Measurements from ENCODE around the gene MAPK14. TPM values are rescaled to one million over a fixed set of nuclear protein-coding genes. Genes with fewer than 3 reads are reported as not detected.
"Not testable (repeated sequence)": the region's sequence is repeated elsewhere in the genome, so short reads cannot be mapped to it uniquely, and the experiment has no call there.

MAPK14 gene
- 34.0 TPM for polyA plus RNA-seq (ENCODE audit: insufficient read length)

- peak; percentile 100 for DNase-seq (ENCODE audit: low read depth)
These were observed at the start of gene MAPK14 for GRCh38 chr6:36027501-36028087. MAPK14 (plus strand) TSS chr6:36027808; CDS start chr6:36028158, 350 bp downstream.

GRCh38 chr6:35980126-35980525 lies 47.5 kb upstream of the MAPK14 start:
- not testable (repeated sequence) for DNase-seq (ENCODE audit: low read depth)

- no peak for DNase-seq (ENCODE audit: low read depth)
These were observed 46.5 kb upstream of the MAPK14 start for GRCh38 chr6:35980991-35981645.

GRCh38 chr6:35984701-35985100 lies 42.9 kb upstream of the MAPK14 start:
- DNase-seq (ENCODE audit: low read depth), result no peak

- not testable (repeated sequence) for DNase-seq (ENCODE audit: low read depth)
These were observed 39.6 kb upstream of the MAPK14 start for GRCh38 chr6:35988047-35988446.

DNA sequence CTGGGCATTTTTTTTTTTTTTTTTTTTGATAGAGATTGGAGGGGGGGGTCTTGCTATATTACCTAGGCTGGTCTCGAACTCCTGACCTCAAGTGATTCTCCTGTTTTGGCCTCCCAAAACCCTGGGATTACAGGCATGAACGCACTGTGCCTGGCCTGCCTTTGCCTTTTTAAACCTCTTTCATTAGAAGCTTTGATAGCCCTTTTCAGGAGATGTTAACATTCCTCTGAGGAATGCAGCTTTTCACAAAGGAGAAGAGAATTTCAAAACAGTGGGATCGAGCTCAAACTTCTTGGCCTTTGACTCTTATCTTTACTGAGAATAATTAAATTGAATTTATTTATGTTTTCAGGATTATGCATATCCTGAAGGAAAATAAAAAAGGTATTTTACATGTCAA lies 34.5 kb upstream of the MAPK14 start:
- DNase-seq (ENCODE audit: low read depth), result no peak

DNA sequence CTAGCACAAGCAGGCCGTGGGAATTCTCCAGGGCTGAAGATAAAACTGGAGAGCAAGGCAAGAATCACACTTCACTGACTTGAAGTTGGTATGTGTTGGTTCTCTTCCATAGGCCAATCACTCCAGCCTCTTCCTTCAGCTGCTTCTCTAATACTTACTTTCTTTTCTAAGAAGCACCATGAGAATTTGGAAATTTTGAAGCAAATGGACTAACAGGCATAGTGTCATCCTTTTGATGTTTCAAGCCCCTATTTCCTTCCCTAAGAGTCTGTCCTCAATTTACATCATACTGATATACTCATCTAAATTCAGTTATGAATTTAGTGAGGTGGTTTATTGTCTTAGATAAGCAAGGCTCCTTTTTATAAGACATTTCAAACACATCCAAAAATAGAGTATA lies 27.2 kb upstream of the MAPK14 start:
- DNase-seq (ENCODE audit: low read depth), result no peak

DNA sequence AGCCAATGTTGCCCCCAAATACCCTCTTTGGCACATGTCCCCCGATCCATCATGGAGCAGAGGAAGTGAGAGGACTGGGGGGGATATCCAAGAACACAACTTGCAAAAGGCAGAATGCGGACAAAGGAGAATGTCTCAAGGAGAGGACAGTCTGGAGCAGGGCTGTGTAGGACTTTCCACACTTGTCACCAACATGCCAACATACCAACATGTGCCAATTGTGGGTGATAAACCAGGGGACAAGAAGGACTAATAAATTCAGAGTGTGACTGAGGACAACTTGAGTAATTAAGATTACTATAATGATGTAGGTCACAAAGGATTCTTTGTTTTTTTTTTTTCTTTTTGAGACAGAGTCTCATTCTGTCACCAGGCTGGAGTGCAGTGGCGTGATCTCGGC lies 11.9 kb upstream of the MAPK14 start:
- DNase-seq (ENCODE audit: low read depth), result no peak

- DNase-seq (ENCODE audit: low read depth), result no peak
These were observed 9.3 kb upstream of the MAPK14 start for GRCh38 chr6:36018339-36018738.

DNA sequence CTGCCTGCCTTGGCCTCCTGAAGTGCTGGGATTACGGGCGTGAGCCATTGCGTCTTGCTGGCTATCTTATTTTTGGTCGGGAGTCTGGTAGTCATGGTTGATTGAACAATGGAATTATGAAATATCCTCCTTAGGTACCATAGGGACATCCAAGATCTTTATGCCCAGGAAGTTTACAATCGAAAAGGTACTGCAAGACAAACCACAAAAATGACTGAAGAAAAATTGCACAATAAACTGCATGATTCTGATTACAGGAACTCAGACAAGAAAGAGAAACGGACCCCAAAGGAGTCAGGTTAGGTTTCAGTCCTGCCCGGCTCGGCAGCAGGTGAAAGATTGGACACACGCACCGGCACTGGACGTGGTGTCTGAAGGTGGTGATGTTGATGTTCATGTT lies 8.4 kb upstream of the MAPK14 start:
- DNase-seq (ENCODE audit: low read depth), result no peak

GRCh38 chr6:36020154-36020553 lies 7.5 kb upstream of the MAPK14 start:
- DNase-seq (ENCODE audit: low read depth), result no peak

DNA sequence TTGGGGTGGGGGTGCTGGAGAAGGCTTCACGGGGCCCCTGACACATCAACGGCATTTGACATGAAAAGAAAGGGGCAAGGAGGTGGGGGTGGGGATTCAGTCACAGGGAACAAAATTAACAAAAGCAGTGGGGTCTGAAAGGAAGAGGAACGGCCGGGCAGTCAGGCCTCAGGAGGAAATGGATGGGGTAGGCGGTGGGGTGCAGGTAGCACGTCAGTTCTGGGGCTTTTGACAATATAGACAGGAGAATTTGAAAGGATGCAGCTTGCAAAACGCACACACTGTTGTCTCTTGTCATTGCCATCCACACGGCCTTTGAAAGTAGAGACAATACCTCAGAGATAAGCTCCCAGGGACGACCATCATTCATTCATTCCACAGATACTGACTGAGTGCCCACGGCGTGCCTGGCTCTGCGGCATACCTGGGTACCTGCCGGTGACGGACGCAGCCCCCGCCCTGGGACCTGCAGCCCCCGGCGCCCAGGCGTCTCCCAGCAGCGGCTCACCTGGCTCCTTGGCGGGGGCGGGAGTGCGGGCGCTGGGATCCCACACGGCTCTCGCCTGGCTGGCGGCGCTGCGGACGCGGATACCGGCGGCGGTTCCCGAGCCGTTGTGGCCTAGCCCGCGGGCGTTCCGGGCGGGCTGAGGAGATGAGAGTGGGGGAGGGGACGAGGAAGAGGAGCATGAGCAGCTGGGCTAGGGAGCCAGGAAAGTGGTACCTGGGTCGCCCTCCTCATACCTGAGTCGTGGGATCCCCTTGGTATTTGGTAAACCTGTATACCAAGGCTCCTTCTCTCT lies 3.4 kb upstream of the MAPK14 start, which contains the start of gene SLC26A8:
TSS of gene SLC26A8 (minus strand) at position 646 of the 800 bp plus-strand sequence. CDS start 4,934 bp downstream, outside the sequence.
- no peak for DNase-seq (ENCODE audit: low read depth)

- no peak for DNase-seq (ENCODE audit: low read depth)
These were observed 2.2 kb upstream of the MAPK14 start for GRCh38 chr6:36025260-36025931.

DNA sequence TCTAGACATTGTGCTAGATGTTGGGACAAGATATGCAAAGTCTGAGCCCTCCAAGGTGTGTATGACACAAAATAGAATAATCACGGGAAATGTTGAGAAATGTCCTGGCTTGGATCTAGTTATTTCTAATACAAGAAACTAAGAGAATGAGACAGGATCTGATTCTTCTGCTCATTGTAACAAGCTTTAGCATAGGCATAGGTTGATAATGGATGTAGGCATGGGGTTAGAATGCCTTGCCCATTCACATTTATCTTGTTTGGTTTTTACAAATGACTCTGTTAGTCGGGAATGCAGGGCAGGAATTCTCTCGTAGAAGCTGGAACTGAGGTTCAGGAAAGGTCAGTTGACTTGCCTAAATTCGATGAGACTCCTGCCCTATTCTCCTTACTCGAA lies 1.7 kb upstream of the MAPK14 start:
- no peak for DNase-seq (ENCODE audit: low read depth)

DNA sequence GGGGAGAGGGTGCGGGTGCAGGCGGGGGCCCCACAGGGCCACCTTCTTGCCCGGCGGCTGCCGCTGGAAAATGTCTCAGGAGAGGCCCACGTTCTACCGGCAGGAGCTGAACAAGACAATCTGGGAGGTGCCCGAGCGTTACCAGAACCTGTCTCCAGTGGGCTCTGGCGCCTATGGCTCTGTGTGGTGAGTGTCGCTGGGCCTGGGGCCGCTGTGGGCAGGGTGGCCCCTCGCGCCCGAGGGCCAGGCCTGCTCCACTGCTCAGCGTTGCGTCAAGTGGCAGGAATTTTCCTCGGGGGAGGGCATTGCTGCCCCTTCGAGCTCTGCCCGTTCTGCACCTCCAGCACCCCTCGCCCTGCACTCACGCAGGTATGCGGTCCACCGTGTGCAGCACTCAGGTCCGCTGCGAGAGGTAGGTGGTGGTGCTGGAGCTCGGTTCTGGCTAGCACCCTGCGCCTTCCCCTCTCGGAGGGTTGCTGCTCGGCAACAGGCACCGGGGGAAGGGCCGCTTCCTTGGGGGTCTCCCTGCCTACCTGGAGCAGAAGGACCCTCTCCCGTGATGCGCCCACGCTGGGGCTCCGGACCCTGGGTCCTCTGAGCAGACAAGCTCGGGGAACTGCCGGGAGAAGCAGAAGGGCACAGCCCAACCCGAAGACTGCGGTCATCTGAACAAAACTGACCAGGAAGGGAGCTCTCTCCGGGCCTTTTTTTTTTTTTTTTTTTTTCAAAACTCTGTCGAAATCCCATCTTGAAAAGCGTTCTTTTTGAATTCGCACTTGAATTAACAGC lies 674 bp downstream of the MAPK14 start:
- no peak for DNase-seq (ENCODE audit: low read depth)

GRCh38 chr6:36028877-36029324 lies 1.3 kb downstream of the MAPK14 start:
- no peak for DNase-seq (ENCODE audit: low read depth)

DNA sequence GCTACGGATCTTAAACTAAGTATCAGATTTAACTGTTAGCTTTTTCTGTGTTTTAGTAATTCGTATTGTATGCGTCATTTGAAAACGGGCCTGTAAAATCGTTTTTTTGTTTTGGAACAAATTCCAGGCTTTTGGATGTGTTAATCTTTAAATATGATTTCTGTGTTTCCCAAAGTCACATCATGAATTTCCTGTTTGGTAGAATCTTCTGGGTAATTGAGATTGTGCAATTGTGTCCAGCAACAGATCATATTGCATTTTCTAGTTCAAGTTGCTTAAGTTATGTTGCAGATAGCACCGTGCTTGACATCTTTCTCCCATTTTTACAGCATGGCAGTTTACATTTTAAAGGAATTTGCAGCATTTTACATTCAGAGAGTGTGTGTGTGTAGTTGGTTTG lies 1.9 kb downstream of the MAPK14 start:
- peak; percentile 44 for DNase-seq (ENCODE audit: low read depth)

DNA sequence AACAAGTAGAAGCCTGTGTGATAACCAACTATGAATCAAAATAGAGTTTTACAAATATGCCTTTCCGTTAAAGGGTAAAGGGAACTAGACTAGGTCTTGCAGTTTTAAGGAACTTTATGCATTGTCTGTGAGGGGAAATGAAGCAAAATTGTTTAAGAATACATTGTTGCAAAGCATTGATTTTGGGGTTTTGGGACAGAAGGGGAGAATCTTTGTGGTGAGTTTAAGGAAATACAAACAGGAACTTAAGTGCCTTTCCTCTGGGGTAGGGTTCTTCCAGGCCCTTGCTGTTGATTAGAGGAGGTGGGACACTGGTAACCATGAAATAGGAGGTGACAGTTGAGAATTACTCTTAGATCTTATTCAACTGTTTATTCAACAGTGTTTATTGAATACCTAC lies 4.7 kb downstream of the MAPK14 start:
- DNase-seq (ENCODE audit: low read depth), result no peak

- not testable (repeated sequence) for DNase-seq (ENCODE audit: low read depth)
These were observed 5.5 kb downstream of the MAPK14 start for GRCh38 chr6:36033144-36033543.

DNA sequence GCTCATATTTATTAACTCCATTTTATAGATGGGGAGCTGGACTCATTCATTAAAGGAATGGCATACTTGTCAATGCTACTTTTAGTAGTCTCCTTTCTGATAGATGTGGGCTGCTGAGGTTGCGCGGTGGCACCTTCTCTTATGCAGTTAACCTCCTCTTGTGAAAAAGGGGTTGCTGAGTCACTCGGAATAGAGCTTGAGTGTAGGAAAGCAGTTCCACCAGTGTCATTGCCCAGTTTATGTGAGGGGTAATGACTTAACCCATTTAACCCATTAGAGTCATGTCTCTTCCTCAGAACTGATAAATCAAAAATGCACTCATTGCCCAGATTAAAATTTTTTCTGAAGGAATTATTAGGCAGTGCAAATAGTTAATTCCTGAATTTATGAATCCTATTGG lies 6.3 kb downstream of the MAPK14 start:
- no peak for DNase-seq (ENCODE audit: low read depth)

GRCh38 chr6:36034441-36034840 lies 6.8 kb downstream of the MAPK14 start:
- DNase-seq (ENCODE audit: low read depth), result no peak

All from forelimb muscle (tissue), 1 donor.